Neural progenitor cell (in vitro differentiated cells): ENCODE results near the gene PQBP1.

ENCODE experiments used
- CTCF ChIP-seq: fragments of 200-600 bp; sonication (generic); IDR thresholded peaks from 2 replicates; pipeline ENCODE4 v1.5.1; 2017; ENCODE audit warnings: antibody characterized with exemption, mild to moderate bottlenecking
- EZH2 ChIP-seq: fragments of 200-600 bp; sonication (generic); IDR thresholded peaks from 2 replicates; pipeline ENCODE4 v1.6.1; 2017; ENCODE audit warnings: antibody characterized with exemption, mild to moderate bottlenecking, moderate library complexity
- EZH2phosphoT487 ChIP-seq: fragments of 200-600 bp; sonication (generic); IDR thresholded peaks from 2 replicates; pipeline ENCODE4 v1.6.1; 2017; ENCODE audit warnings: antibody characterized with exemption

- TF ChIP-seq EZH2 = no peak
- no peak for TF ChIP-seq CTCF
- TF ChIP-seq EZH2phosphoT487 = no peak
Measured at GRCh38 chrX:48901069-48901468, 3.3 kb downstream of the PQBP1 start.
